ENCODE results near the gene GLYATL1B. TPM values are rescaled to one million over a fixed set of nuclear protein-coding genes. Genes with fewer than 3 reads are reported as not detected.

GLYATL1B gene
- total and polyA plus RNA-seq, 2 donors (not counting 1 experiment from before 2014, with no cell fraction given) = not detected

- DNase-seq = no peak
- Mint-ChIP-seq H3K4me3 (no peak overlapping the region), H3K27me3 (no peaks in the 10 kb centered on the region), H3K9me3 (ENCODE audit: insufficient read depth) (peaks cover 10% of the 10 kb centered on the region), H3K27ac (no peak overlapping the region), H3K4me1 (peaks cover 15% of the 10 kb centered on the region)
- TF ChIP-seq EZH2 (IDR thresholded peaks at IDR 0.05; ENCODE audit: borderline replicate concordance, insufficient read depth, low read depth, low read length, poor library complexity, severe bottlenecking) (no peak), CTCF (IDR thresholded peaks at IDR 0.05) (no peak)
- Histone ChIP-seq H3K27me3 (replicated peaks in 1 of 4; ENCODE audit: control extremely low read depth in 1 of 4, control insufficient read depth in 3 of 4, insufficient read depth in 4 of 4, low read length in 3 of 4) (no peaks in the 10 kb centered on the region), H3K4me3 (ENCODE audit: control extremely low read depth in 1 of 5, extremely low read depth in 1 of 5, insufficient read depth in 1 of 5, low read depth in 2 of 5, low read length in 4 of 5) (no peak overlapping the region), H3K4me1 (ENCODE audit: control insufficient read depth in 2 of 2, insufficient read depth in 2 of 2, low read length in 2 of 2) (no peaks in the 10 kb centered on the region), H3K36me3 (replicated peaks in 1 of 2; ENCODE audit: control extremely low read depth in 1 of 2, control insufficient read depth in 1 of 2, extremely low read depth in 1 of 2, insufficient read depth in 2 of 2, low read length in 1 of 2) (peaks cover 1 to 24% of the 10 kb centered on the region in 2 experiments), H3K27ac (ENCODE audit: low read length in 2 of 2) (no peak overlapping the region), H3K4me2 (replicated peaks; ENCODE audit: low read depth, low read length, poor library complexity, severe bottlenecking) (no peak overlapping the region), H3K9me3 (ENCODE audit: control extremely low read depth in 1 of 3, control insufficient read depth in 2 of 3, insufficient read depth in 1 of 3, low read length in 2 of 3) (peaks cover 3 to 27% (median 21%) of the 10 kb centered on the region in 3 donors), H2AFZ (ENCODE audit: insufficient read depth, low read depth, low read length, poor library complexity, severe bottlenecking) (no peak overlapping the region), H4K20me1 (ENCODE audit: control insufficient read depth, insufficient read depth, low read length, poor library complexity, severe bottlenecking) (no peaks in the 10 kb centered on the region), H3K79me2 (ENCODE audit: control insufficient read depth, insufficient read depth, low read length) (no peaks in the 10 kb centered on the region), H3K9ac (ENCODE audit: low read length) (no peak overlapping the region)
- intact Hi-C loops (cut with micrococcal nuclease) = no loop called here
- ATAC-seq (ENCODE audit: low read depth) = no peak
- ChIA-PET POLR2A (no interaction called here), CTCF (no interaction called here)
- WGBS (ENCODE audit: insufficient coverage) = 100% methylated on average over 1 of the region's 1 CpG
Observed at GRCh38 chr11:59115553-59115952, 29.4 kb downstream of the GLYATL1B start.

GRCh38 chr11:59117774-59118173 is 31.7 kb downstream of the GLYATL1B start:
- POLR2A ChIA-PET = no interaction called here
- Mint-ChIP-seq H3K4me1 (peaks cover 12% of the 10 kb centered on the region), H3K27ac (no peak overlapping the region), H3K4me3 (no peak overlapping the region), H3K9me3 (ENCODE audit: insufficient read depth) (peaks cover 11% of the 10 kb centered on the region), H3K27me3 (no peaks in the 10 kb centered on the region)
- intact Hi-C loops (cut with micrococcal nuclease) = no loop called here
- ATAC-seq (ENCODE audit: low read depth) (no peak), DNase-seq (no peak)
- Histone ChIP-seq H3K36me3 (replicated peaks in 1 of 2; ENCODE audit: control extremely low read depth in 1 of 2, control insufficient read depth in 1 of 2, extremely low read depth in 1 of 2, insufficient read depth in 2 of 2, low read length in 1 of 2) (peaks cover 1 to 24% of the 10 kb centered on the region in 2 experiments), H2AFZ (ENCODE audit: insufficient read depth, low read depth, low read length, poor library complexity, severe bottlenecking) (no peak overlapping the region), H4K20me1 (ENCODE audit: control insufficient read depth, insufficient read depth, low read length, poor library complexity, severe bottlenecking) (no peaks in the 10 kb centered on the region), H3K9me3 (ENCODE audit: control extremely low read depth in 1 of 3, control insufficient read depth in 2 of 3, insufficient read depth in 1 of 3, low read length in 2 of 3) (peaks cover 3 to 27% (median 21%) of the 10 kb centered on the region in 3 donors), H3K9ac (ENCODE audit: low read length) (no peak overlapping the region), H3K27ac (ENCODE audit: low read length in 2 of 2) (no peak overlapping the region), H3K27me3 (replicated peaks in 1 of 4; ENCODE audit: control extremely low read depth in 1 of 4, control insufficient read depth in 3 of 4, insufficient read depth in 4 of 4, low read length in 3 of 4) (no peaks in the 10 kb centered on the region), H3K4me3 (ENCODE audit: control extremely low read depth in 1 of 5, extremely low read depth in 1 of 5, insufficient read depth in 1 of 5, low read depth in 2 of 5, low read length in 4 of 5) (no peak overlapping the region), H3K4me1 (ENCODE audit: control insufficient read depth in 2 of 2, insufficient read depth in 2 of 2, low read length in 2 of 2) (peaks cover 0 to 6% of the 10 kb centered on the region in 2 donors), H3K79me2 (ENCODE audit: control insufficient read depth, insufficient read depth, low read length) (no peaks in the 10 kb centered on the region), H3K4me2 (replicated peaks; ENCODE audit: low read depth, low read length, poor library complexity, severe bottlenecking) (no peak overlapping the region)
- TF ChIP-seq CTCF (IDR thresholded peaks at IDR 0.05) = no peak
- no peak for TF ChIP-seq EZH2 (IDR thresholded peaks at IDR 0.05; ENCODE audit: borderline replicate concordance, insufficient read depth, low read depth, low read length, poor library complexity, severe bottlenecking)
- CTCF ChIA-PET = no interaction called here
- 100% methylated on average over 1 of the region's 2 CpGs for WGBS (ENCODE audit: insufficient coverage)

Measured in B cell (primary cell).